T-helper 22 cell (primary cell): ENCODE results near the gene LDLR.
"Not testable (repeated sequence)": the region's sequence is repeated elsewhere in the genome, so short reads cannot be mapped to it uniquely, and the experiment has no call there.

Experiments used
- DNase-seq: peaks from one replicate; pipeline ENCODE4 v3.0.0-alpha.2; 2020; ENCODE audit warnings: low read depth

Gene LDLR

DNA sequence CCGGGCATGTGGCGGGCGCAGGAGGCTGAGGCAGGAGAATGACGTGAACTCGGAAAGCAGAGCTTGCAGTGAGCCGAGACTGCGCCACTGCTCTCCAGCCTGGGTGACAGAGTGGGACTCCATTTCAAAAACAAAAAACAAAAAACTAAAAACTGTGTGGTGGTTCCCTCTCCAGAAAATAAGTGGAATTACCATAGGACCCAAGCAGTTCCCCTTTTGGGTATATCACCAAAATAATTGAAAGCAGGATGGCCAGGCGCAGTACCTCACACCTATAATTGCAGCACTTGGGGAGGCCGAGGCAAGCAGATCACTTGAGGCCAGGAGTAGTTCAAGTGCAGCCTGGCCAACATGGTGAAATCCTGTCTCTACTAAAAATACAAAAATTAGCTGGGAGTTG lies 15.7 kb upstream of the LDLR start:
- DNase-seq, result no peak

DNA sequence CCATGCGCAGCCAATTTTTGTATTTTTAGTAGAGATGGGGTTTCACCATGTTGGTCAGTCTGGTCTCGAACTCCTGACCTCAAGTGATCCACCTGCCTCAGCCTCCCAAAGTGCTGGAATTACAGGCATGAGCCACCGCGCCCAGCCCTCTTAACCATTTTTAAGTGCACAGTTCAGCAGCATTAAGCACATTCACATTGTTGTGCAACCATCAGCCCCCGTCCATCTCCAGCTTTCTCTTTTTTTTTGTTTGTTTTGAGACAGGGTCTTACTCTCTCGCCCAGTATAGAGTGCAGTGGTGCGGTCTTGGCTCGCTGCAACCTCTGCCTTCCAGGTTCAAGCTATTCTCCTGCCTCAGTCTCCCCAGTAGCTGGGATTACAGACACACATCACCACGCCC lies 12.5 kb upstream of the LDLR start:
- not testable (repeated sequence) for DNase-seq

DNA sequence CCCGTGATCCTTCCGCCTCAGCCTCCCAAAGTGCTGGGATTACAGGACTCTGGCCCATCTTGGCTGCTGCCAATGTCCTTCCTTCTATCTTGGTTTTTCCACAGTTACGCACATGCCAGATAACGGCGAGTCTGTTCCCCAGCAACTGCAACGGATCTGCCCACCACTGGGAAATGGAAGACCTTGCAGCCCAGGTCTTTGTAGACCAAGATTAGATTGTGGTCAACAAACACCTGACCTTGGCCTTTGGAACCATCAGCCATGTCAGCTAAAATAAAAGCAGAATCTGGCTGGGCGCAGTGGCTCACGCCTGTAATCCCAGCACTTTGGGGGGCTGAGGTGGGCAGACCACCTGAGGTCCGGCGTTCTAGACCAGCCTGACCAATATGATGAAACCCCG lies 10.4 kb upstream of the LDLR start:
- no peak for DNase-seq

DNA sequence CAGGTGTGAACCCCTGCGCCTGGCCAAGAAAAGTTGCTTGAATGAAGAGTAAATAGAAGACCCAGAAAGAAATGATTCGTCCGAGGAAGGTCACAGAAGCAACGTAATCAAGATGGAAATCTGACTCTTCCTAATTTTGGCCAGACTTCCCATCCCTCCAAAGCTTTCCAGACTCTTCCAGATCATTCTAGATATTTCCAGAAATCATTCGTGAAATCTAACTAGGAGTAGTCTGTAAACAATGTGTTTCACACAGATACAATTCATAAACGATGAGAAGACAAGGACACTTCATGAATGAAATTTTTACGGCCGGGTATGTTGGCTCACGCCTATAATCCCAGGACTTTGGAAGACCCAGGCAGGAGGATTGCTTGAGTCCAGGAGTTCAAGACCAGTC lies 9.3 kb upstream of the LDLR start:
- DNase-seq, result no peak

DNA sequence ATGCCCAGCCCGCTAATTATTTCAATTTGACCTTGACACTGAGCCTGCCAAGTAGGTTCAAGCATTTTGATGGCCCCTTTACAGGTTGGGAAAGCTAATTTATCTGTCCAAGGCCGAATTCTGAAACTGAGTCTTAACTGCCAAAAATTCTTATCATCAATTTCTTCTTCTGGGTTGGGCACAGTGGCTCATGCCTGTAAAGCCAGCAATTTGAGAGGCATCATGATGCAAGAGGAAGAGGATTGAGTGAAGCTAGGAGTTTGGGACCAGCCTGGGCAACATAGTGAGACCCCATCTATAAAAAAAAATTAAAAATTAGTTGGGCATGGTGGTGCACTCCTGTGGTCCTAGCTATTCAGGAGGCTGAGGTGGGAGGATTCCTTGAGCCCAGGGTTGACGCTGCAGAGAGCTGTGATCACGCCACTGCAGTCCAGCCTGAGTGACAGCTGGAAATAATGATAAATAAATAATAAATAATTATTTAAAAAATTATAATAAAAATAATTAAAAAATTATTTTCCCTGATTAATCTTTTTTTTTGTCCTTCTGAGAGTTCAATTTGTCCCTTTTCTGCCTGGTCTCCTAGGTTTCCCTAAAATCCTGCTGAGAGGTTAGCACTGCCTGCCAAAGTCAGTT lies 1.3 kb upstream of the LDLR start:
- DNase-seq, result no peak

DNA sequence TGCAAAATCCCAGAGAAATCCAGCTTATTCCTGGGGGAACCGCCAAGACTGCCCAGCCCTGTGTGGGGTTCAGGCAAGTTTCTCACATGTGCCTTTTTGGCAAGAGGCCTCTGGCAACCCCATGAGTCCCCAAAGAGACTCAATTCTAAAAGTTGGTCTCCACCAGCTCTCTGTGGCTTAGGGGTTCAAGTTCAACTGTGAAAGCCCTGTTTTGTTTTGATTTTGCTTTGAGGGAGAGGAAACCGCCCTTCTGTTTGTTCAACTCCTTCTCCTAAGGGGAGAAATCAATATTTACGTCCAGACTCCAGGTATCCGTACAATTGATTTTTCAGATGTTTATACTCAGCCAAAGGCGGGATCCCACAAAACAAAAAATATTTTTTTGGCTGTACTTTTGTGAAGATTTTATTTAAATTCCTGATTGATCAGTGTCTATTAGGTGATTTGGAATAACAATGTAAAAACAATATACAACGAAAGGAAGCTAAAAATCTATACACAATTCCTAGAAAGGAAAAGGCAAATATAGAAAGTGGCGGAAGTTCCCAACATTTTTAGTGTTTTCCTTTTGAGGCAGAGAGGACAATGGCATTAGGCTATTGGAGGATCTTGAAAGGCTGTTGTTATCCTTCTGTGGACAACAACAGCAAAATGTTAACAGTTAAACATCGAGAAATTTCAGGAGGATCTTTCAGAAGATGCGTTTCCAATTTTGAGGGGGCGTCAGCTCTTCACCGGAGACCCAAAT lies 583 bp upstream of the LDLR start:
- DNase-seq, result no peak

DNA sequence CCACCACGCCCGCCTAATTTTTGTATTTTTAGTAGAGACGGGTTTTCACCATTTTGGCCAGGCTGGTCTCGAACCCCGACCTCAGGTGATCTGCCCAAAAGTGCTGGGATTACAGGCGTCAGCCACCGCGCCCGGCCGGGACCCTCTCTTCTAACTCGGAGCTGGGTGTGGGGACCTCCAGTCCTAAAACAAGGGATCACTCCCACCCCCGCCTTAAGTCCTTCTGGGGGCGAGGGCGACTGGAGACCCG lies 676 bp downstream of the LDLR start:
- not testable (repeated sequence) for DNase-seq

DNA sequence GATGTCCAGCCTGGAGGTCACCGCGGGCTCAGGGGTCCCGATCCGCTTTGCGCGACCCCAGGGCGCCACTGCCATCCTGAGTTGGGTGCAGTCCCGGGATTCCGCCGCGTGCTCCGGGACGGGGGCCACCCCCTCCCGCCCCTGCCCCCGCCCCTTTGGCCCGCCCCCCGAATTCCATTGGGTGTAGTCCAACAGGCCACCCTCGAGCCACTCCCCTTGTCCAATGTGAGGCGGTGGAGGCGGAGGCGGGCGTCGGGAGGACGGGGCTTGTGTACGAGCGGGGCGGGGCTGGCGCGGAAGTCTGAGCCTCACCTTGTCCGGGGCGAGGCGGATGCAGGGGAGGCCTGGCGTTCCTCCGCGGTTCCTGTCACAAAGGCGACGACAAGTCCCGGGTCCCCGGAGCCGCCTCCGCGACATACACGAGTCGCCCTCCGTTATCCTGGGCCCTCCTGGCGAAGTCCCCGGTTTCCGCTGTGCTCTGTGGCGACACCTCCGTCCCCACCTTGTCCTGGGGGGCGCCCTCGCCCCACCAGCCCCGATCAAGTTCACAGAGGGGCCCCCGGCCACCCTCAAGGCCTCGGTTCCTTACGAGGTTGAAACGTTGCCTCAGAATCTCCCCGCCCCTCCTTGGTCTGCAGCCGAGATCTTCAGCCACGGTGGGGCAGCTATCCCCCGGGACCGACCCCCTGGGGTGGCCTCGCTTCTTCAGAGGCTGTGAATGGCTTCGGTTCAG lies 1.2 kb downstream of the LDLR start:
- peak; percentile 97 for DNase-seq

DNA sequence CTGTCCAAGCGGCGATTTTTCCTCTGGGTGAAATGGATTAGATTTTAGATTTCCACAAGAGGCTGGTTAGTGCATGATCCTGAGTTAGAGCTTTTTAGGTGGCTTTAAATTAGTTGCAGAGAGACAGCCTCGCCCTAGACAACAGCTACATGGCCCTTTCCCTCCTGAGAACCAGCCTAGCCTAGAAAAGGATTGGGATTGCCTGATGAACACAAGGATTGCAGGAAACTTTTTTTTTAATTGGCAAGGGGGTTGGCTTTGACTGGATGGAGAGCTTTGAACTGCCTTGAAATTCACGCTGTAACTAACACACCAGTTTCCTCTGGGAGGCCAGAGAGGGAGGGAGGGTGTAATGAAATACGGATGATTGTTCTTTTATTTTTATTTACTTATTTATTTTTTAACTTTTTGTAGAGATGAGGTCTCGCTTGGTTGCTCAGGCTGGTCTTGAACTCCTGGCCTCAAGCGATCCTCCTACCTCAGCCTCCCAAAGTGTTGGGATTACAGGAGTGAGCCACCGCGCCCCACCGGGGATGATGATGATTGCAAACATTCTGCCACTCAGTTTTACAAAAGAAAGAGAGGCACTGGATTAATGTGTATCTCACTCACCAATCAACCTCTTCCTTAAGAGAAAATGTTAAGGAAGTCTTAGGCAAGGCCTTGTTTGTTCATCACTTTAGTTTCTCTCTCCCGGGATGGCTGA lies 1.9 kb downstream of the LDLR start:
- no peak for DNase-seq

DNA sequence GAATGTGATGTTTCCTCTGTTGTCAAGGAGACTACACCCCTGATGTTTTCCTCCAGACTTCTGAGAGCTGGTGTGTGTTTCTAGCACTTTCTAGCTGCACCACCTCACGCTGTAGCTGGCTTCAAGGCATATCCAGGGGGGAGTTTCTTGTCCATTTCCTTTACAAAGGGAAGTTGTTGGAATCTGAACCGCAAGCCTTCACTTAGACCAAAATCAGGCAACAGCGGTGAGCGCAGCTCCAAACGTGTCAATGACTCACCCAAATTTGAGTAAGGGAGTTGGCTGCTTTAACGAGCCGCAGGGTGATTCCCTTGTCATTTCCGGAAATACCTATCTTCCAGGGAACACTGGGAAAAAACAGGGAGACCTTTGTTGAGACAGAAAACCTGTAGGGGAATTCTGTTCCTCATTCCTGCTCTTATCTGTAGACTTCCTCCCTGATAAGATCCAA lies 2.5 kb downstream of the LDLR start:
- peak; percentile 72 for DNase-seq

DNA sequence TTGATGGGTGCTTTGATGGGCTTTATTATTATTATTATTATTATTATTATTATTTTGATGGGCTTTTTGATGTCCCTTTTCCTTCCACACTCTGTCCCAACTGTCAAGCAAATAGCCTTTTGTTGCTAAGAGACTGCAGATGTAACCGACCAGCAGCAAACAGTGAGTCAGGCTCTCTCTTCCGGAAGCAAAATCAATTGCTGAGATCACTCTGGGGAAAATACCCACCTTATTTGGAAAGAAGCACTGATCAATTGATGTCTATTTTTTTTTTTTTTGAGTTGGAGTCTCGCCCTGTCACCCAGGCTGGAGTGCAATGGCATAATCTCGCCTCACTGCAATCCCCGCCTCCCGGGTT lies 2.9 kb downstream of the LDLR start:
- DNase-seq, result peak; percentile 65

DNA sequence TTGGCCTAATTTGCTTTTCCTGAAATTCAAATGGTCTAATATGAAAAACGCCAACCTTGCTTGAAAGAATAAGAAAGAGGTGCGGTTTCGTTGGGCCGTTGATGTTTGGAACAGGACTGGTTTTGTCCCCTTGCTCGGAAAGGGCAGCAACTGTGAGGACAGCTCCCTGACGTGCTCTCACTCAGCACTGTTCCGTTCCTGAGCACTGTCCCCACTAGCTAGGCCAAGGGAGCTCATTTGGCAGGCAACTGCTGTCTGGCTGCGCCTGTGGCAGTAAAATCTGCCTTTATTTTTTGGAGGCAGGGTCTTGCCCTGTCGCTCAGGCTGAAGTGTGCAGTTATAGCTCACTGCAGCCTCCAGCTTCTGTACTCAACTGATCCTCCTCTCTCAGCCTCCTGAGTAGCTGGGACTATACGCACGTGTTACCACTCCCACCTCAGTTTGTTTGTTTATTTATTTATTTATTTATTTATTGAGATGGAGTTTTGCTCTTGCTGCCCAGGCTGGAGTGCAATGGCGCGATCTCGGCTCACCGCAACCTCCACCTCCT lies 4.5 kb downstream of the LDLR start:
- DNase-seq, result no peak

DNA sequence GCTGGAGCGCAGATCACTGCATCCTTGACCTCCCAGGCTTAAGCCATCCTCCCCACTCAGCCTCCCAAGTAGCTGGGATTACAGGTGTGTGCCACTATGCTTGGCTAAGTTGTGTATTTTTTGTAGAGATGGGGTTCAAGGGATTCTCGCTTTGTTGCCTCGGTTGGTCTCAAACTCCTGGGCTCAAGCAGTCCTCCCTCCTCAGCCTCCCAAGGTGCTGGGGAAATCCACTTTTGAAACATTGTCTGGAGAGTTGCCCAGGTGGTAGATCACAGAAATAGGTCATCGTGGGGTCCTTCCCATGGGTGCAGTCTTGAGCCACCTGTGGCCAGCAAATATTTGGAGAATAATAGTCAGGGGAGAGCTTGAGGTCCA lies 5.2 kb downstream of the LDLR start:
- DNase-seq, result no peak

DNA sequence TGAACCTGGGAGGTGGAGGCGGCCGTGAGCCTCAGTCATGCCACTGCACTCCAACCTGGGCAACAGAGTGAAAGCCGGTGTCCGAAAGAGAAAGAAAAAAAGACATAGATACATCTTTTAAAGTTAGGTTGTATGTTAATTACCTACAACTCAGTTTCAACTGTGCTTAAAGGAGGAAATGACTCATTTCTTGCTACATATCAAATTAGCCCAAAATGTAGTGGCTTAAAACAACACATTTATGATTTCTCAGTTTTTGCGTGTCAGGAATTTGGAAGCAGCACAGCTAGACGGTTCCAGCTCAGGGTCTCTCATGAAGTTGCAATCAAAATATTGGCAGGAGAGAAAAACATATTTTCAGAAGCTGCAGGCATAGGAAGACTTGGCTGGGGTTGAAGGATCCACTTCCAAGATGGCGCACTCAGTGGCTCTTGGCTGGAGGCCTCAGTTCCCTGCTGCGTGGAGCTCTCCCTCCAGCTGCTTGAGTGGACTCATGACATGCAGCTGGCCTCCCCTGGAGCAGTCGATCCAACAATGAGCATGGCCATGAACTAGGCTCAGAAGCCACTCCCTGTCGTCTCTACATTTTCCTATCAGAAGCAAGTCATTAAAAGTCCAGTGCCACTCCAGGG lies 7.1 kb downstream of the LDLR start:
- DNase-seq, result no peak

DNA sequence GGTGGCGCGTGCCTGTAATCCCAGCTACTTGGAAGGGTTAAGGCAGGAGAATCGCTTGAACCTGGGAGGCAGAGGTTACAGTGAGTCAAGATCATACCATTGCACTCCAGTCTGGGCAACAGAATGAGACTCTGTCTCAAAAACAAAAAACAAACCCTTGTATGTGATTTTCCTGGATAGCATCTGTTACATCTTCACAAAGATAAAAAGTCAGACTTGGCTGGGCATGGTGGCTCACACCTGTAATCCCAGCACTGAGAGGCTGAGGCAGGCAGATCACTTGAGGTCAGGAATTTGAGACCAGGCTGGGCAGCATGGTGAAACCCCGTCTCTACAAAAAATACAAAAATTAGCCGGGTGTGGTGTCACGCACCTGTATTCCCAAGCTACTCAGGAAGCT lies 8.1 kb downstream of the LDLR start:
- DNase-seq, result not testable (repeated sequence)

DNA sequence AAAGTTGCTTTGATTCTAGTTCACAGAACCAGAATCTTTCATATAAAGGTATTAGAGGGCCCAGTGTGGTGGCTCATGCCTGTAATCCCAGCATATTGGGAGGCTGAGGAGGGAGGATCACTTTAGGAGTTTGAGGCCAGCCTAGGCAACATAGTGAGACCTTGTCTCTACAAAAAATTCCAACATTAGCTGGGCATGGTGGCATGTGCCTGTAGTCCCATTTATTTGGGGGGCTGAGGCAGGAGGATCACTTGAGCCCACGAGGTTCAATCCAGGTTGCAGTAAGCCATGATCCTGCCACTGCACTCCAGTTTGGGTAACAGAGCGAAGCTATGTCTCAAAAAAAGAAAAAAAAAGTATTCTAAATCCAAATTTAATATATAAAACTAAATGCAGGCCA lies 9.1 kb downstream of the LDLR start:
- no peak for DNase-seq

DNA sequence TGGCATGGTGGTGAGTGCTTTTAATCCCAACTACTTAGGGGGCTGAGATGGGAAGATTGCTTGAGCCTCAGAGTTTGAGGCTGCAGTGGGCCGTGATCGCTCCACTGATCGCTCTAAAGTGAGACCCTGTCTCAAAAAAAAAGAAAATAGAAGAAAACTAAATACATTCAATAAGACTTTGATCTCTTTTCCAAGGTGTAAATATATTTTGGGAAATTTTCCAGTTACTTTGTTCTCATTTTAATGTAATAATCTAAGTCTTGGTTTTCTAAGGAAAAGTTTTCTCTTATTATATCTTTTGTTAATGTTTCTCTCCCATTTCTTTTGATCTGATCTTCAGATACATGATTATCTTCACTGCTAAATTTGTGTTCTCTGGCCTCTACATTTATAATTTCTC lies 9.6 kb downstream of the LDLR start:
- DNase-seq, result no peak

DNA sequence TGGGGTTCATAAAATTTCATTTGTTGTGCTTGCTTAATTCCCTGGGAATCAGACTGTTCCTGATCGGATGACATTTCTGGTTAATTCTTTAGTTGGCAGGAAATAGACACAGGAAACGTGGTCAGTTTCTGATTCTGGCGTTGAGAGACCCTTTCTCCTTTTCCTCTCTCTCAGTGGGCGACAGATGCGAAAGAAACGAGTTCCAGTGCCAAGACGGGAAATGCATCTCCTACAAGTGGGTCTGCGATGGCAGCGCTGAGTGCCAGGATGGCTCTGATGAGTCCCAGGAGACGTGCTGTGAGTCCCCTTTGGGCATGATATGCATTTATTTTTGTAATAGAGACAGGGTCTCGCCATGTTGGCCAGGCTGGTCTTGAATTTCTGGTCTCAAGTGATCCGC lies 10.8 kb downstream of the LDLR start:
- no peak for DNase-seq

DNA sequence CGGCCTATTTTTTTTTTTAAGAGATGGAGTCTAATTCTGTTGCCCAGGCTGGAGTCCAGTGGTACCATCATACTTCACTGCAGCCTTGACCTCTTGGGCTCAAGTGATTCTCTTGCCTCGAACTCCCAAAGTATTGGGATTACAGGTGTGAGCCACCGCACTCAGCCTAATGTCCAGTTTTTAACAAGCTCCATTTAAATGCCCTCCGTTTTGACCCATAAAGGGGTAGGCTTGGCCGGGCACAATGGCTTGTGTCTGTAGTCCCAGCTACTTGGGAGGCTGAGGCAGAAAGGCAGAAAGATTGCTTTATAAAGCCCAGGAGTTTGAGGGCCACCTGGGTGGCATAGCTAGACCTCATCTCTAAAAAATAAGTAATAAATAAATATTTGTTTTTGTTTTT lies 11.8 kb downstream of the LDLR start:
- DNase-seq, result no peak

DNA sequence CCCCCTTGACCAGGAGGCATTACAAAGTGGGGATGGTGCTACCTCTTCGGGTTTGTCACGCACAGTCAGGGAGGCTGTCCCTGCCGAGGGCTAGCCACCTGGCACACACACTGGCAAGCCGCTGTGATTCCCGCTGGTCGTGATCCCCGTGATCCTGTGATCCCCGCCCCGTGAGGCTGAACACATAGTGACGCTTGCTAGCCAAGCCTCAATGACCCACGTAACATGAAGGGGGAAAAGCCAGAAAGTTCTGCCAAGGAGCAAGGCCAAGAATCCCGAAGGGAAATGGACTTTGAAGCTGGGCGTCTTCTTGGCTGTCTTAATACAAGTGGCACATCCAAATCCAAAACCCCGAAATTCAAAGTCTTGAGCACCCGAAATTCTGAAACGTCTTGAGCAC lies 13.7 kb downstream of the LDLR start:
- no peak for DNase-seq

DNA sequence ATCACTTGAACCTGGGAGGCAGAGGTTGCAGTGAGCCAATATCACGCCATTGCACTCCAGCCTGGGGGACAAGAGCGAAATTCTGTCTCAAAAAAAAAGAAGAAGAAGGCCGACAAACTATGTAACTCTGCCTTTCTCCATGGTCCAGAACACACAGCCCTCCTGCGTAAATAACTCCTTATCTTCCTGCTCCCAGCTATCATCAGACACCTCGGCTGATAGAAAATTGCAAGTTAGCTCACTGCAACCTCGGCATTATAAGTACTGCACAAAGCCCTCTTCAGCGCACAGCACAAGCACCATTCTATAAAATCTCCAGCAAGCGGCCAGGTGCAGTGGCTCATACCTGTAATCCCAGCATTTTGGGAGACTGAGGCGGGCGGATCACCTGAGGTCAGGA lies 14.4 kb downstream of the LDLR start:
- not testable (repeated sequence) for DNase-seq

DNA sequence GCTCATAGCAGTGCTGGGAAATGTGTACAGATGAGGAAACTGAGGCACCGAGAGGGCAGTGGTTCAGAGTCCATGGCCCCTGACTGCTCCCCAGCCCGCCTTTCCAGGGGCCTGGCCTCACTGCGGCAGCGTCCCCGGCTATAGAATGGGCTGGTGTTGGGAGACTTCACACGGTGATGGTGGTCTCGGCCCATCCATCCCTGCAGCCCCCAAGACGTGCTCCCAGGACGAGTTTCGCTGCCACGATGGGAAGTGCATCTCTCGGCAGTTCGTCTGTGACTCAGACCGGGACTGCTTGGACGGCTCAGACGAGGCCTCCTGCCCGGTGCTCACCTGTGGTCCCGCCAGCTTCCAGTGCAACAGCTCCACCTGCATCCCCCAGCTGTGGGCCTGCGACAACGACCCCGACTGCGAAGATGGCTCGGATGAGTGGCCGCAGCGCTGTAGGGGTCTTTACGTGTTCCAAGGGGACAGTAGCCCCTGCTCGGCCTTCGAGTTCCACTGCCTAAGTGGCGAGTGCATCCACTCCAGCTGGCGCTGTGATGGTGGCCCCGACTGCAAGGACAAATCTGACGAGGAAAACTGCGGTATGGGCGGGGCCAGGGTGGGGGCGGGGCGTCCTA lies 15.9 kb downstream of the LDLR start:
- DNase-seq, result no peak
